GM11168 (cell line): ENCODE measurements around the gene DNAJB6.
"Not testable (repeated sequence)": the region's sequence is repeated elsewhere in the genome, so short reads cannot be mapped to it uniquely, and the experiment has no call there.

Source experiments
- in situ Hi-C: fragments of 300-500 bp; cut with MboI; formaldehyde crosslinking; loops from one replicate; pipeline ENCODE4 v1.12.0; 2022; ENCODE audit warnings: low sequenced_read_pairs; ENCODE audit not compliant: unreplicated experiment

Gene DNAJB6

GRCh38 chr7:157437519-157438061 is 100.8 kb downstream of the DNAJB6 start:
- in situ Hi-C loops = no loop called here

GRCh38 chr7:157438121-157439025 is 101.6 kb downstream of the DNAJB6 start:
- in situ Hi-C loops = no loop called here

DNA sequence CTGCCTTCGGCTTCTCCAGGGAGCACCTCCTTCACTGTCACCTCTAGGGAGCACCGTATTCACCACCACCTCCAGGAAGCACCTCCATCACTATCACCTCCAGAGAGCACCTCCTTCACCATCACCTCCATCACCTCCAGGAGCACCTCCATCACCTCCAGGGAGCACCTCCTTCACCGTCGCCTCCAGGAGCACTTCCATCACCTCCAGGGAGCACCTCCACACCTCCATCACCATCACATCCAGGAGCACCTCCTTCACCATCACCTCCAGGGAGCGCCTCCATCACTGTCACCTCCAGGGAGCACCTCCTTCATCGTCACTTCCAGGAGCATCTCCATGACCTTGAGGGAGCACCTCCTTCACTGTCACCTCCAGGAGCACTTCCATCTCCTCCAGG is 102.3 kb downstream of the DNAJB6 start:
- in situ Hi-C loops = no loop called here

DNA sequence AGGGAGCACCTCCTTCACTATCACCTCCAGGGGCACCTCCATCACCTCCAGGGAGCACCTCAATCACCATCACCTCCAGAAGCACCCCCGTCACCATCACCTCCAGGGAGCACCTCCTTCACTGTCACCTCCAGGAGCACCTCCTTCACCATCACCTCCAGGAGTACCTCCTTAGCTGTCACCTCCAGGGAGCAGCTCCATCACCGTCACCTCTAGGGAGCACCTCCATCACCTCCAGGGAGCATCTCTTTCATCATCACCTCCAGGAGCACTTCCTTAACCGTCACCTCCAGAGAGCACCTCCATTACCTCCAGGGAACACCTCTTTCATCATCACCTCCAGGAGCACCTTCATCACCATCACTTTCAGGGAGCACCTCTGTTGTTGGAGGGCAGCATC is 103.0 kb downstream of the DNAJB6 start:
- in situ Hi-C loops = no loop called here

- in situ Hi-C loops = no loop called here
Observed at GRCh38 chr7:157440346-157441022, 103.7 kb downstream of the DNAJB6 start.

GRCh38 chr7:157441023-157441399 is 104.2 kb downstream of the DNAJB6 start:
- in situ Hi-C loops = no loop called here

- in situ Hi-C loops = no loop called here
Observed at GRCh38 chr7:157442456-157442855, 105.7 kb downstream of the DNAJB6 start.

DNA sequence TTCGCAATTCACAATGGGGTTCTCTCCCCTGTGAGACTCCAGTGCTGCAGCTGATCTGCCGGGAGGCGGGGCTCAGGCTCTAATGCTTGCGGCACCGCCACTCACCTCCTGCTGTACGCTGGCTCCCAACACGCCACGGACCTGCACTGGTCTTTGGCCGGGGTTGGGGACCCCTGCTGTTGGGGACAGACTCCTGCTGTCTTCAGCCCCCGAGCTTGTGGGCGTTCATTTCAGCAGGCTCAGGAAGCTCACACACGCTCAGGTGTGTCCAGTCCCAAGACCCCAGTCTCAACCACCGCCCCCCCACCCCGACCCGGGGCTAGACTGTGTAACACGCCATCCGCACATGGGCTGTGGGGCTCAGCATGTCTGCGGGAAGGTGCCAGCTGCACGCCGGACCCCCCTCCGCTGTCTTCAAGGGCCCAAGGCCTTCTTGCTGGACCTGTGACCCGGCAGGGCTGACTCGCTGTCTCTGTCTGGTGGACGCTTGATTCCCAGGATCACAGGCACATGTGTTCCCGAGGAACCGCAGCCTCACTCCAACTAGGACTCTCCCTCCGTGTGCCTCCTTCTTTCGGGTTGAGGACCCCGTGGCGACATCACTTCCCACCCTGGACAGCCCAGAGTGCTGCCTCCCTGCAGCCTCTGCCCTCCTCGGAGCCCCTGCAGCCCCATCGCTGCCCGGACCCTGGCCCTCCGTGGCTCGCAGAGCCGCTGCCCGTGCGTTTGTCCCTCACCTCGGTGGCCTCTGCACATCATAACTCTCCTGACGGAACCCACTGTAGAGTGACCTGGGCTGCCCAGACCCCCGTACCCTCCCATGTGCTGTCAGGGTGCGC is 106.4 kb downstream of the DNAJB6 start:
- in situ Hi-C loops = no loop called here

DNA sequence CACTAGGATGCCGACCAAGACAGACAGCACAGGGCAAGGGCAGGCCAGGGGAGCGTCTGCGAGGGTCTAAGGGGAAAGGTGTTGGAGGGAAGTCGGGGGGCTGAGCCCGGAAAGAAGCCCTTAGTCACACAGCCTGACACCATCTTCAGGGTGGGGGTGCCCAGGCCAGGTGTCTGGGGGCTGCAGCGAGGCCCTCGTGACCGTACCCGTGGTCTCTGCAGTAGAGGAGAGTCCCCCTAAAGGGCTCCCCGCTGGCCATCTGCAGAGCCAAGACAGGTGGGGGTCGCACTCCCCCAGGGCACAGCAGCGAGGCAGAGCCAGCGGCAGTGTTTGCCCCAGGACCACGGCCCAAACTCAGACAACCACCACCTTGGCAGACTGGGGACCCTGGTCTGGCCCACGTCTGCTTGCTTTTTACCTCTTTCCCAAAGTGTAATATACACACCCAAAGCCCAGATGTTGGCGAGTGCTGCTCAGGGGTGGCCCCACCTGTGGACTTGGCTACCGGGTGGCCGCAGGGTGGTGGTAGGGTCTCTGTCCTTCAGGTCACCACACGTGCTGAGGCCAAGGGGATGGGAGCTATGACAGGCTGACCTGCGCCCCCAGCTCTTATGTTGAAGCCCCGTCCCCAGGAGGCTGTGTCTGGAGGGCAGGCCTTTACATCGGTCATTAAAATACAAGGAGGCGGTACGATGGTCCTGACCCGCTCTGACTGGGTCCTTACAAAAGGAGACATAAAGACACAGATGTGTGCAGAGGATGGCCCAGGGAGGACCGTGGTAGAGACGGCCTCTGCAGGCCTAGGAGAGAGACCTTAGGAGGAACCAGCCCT is 107.4 kb downstream of the DNAJB6 start:
- in situ Hi-C loops = no loop called here

DNA sequence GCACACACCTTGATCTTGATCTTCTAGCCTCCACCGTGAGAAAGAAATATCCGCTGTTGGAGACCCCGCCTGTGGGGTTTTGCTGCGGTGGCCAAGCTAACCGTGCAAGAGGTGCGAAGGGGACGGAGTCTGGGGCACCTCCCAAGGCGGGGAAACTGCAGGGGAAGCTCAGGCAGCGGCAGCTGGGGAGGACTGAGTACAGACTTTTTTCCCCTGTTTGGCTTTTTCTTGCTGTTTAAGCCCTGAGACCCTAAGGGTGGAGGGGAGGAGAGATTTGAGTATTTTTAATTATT is 108.0 kb downstream of the DNAJB6 start:
- in situ Hi-C loops = no loop called here

GRCh38 chr7:157445246-157445955 is 108.6 kb downstream of the DNAJB6 start:
- in situ Hi-C loops = no loop called here

DNA sequence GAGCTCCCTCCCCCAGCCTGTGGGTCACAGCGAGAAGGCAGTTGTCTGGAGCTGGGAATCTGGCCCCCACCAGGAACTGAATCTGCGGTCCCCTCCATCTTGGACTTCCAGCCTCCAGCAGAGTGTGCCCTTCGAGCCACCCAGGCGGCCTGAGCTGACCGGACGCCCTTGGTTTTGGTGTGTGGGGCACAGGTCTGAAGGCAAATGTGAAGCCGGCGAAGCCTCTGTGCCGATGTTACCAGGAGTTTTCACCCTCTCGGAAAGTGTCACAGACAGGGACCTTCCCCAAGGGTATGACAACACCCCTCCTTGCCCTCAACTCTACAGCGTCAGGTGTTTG is 109.1 kb downstream of the DNAJB6 start:
- in situ Hi-C loops = no loop called here

DNA sequence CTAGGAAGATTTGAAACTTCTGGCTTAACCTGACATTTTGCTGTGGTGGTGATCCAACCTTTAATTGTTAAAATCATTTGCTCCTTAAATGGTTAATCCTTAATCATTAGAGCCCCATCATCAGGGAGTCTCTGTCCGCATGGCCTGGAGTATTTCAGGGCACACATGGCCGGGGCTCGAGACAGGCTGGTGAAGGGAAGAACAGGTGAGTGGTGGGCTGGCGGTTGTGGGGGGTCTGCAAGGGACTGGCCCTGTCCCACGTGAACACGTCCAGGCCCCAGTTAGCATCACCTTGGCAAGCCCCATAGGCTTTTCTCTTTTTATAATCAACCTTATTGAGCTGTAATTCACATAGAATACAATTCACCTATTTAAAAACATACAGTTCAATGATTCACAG is 109.5 kb downstream of the DNAJB6 start:
- in situ Hi-C loops = no loop called here

GRCh38 chr7:157454003-157454402 is 117.2 kb downstream of the DNAJB6 start:
- in situ Hi-C loops = not testable (repeated sequence)

- in situ Hi-C loops = no loop called here
Observed at GRCh38 chr7:157457355-157458253, 120.8 kb downstream of the DNAJB6 start.

GRCh38 chr7:157458254-157458633 is 121.4 kb downstream of the DNAJB6 start:
- in situ Hi-C loops = no loop called here

- in situ Hi-C loops = no loop called here
Observed at GRCh38 chr7:157459966-157460365, 123.2 kb downstream of the DNAJB6 start.

- in situ Hi-C loops = no loop called here
Observed at GRCh38 chr7:157460721-157461120, 123.9 kb downstream of the DNAJB6 start.
